HEK293 (cell line): Measurements from ENCODE around the gene TUBE1.

ENCODE experiments used
- CTCF ChIA-PET: fragments of 350-600 bp; formaldehyde crosslinking; extraction: SDS; loops from one replicate; lab custom pipeline; 2021; ENCODE audit warnings: antibody characterized with exemption; lab: Yijun Ruan, JAX
- POLR2A ChIA-PET: fragments of 300-600 bp; formaldehyde crosslinking; extraction: SDS; loops from one replicate; lab custom pipeline; 2020; ENCODE audit warnings: antibody characterized with exemption, inconsistent platforms; lab: Yijun Ruan, JAX
- H3K27ac ChIP-seq: fragments of 200-500 bp; sonication (Bioruptor generic); 2 replicates; pipeline ENCODE4 v1.5.1; 2014; ENCODE audit warnings: low read depth, low read length, control low read depth, inconsistent platforms; ENCODE audit errors: extremely low read depth
- H3K36me3 ChIP-seq, 2 experiments: fragments of 200-500 bp in 1 of 2; sonication (Bioruptor generic) in 1 of 2; 1 replicate in 1 of 2; 2 replicates in 1 of 2; pipeline ENCODE4 v1.5.1; 2014 to 2017; ENCODE audit warnings: inconsistent platforms in 2 of 2, low read length in 2 of 2; ENCODE audit not compliant: control insufficient read depth in 2 of 2, insufficient read depth in 1 of 2
- H3K4me1 ChIP-seq: fragments of 200-500 bp; sonication (Bioruptor generic); 2 replicates; pipeline ENCODE4 v1.5.1; 2014; ENCODE audit warnings: mild to moderate bottlenecking, low read length, inconsistent platforms; ENCODE audit not compliant: control insufficient read depth, insufficient read depth
- H3K4me3 ChIP-seq: 2 replicates; pipeline ENCODE4 v1.5.1; 2011; ENCODE audit warnings: low read depth, mild to moderate bottlenecking, control low read depth, low read length, moderate library complexity
- H3K9me3 ChIP-seq: fragments of 200-500 bp; sonication (Bioruptor generic); 2 replicates; pipeline ENCODE4 v1.5.1; 2014; ENCODE audit warnings: low read depth, low read length, inconsistent platforms; ENCODE audit not compliant: control insufficient read depth, insufficient read depth
- GFI1B ChIP-seq: fragments of 450-650 bp; formaldehyde crosslinking; IDR thresholded peaks from 2 replicates; pipeline ENCODE4 v1.5.1; 2016; ENCODE audit warnings: missing biosample characterization, missing genetic modification characterization
- INSM2 ChIP-seq: fragments of 450-650 bp; formaldehyde crosslinking; IDR thresholded peaks from 2 replicates; pipeline ENCODE4 v1.5.1; 2016; ENCODE audit warnings: missing biosample characterization, missing genetic modification characterization
- KLF17 ChIP-seq: fragments of 450-650 bp; formaldehyde crosslinking; IDR thresholded peaks from 2 replicates; pipeline ENCODE4 v1.5.1; 2016; ENCODE audit warnings: missing biosample characterization, missing genetic modification characterization
- KLF7 ChIP-seq: fragments of 450-650 bp; formaldehyde crosslinking; IDR thresholded peaks from 2 replicates; pipeline ENCODE4 v1.5.1; 2016; ENCODE audit warnings: missing biosample characterization, missing genetic modification characterization, borderline replicate concordance
- SCRT2 ChIP-seq: fragments of 450-650 bp; formaldehyde crosslinking; IDR thresholded peaks from 2 replicates; pipeline ENCODE4 v1.5.1; 2016; ENCODE audit warnings: missing biosample characterization, missing genetic modification characterization
- TSHZ1 ChIP-seq: fragments of 450-650 bp; formaldehyde crosslinking; IDR thresholded peaks from 2 replicates; pipeline ENCODE4 v1.5.1; 2016; ENCODE audit warnings: missing biosample characterization, missing genetic modification characterization, borderline replicate concordance
- YY1 ChIP-seq: fragments of 450-650 bp; formaldehyde crosslinking; IDR thresholded peaks from 2 replicates; pipeline ENCODE4 v1.5.1; 2018; ENCODE audit warnings: missing biosample characterization, missing genetic modification characterization
- ZBTB48 ChIP-seq: fragments of 450-650 bp; formaldehyde crosslinking; IDR thresholded peaks from 2 replicates; pipeline ENCODE4 v1.5.1; 2016; ENCODE audit warnings: missing biosample characterization, missing genetic modification characterization
- ZBTB49 ChIP-seq: fragments of 450-650 bp; formaldehyde crosslinking; IDR thresholded peaks from 2 replicates; pipeline ENCODE4 v1.5.1; 2016; ENCODE audit warnings: missing biosample characterization, missing genetic modification characterization, low read depth
- ZBTB7A ChIP-seq: fragments of 450-650 bp; formaldehyde crosslinking; IDR thresholded peaks from 2 replicates; pipeline ENCODE4 v1.5.1; 2016; ENCODE audit warnings: low read depth, missing biosample characterization, missing genetic modification characterization
- ZIC2 ChIP-seq: fragments of 450-650 bp; formaldehyde crosslinking; IDR thresholded peaks from 2 replicates; pipeline ENCODE4 v1.5.1; 2016; ENCODE audit warnings: missing biosample characterization, missing genetic modification characterization
- ZNF10 ChIP-seq: fragments of 450-650 bp; formaldehyde crosslinking; IDR thresholded peaks from 2 replicates; pipeline ENCODE4 v1.5.1; 2017; ENCODE audit warnings: missing biosample characterization, missing genetic modification characterization
- ZNF140 ChIP-seq: fragments of 450-650 bp; formaldehyde crosslinking; IDR thresholded peaks from 2 replicates; pipeline ENCODE4 v1.5.1; 2016; ENCODE audit warnings: missing biosample characterization, missing genetic modification characterization
- ZNF202 ChIP-seq: fragments of 450-650 bp; formaldehyde crosslinking; IDR thresholded peaks from 2 replicates; pipeline ENCODE4 v1.5.1; 2016; ENCODE audit warnings: missing biosample characterization, missing genetic modification characterization, borderline replicate concordance
- ZNF214 ChIP-seq: fragments of 450-650 bp; formaldehyde crosslinking; IDR thresholded peaks from 2 replicates; pipeline ENCODE4 v1.5.1; 2017; ENCODE audit warnings: missing biosample characterization, mild to moderate bottlenecking, missing genetic modification characterization, borderline replicate concordance
- ZNF223 ChIP-seq: fragments of 450-650 bp; formaldehyde crosslinking; IDR thresholded peaks from 2 replicates; pipeline ENCODE4 v1.5.1; 2016; ENCODE audit warnings: missing biosample characterization, missing genetic modification characterization
- ZNF324 ChIP-seq: fragments of 450-650 bp; formaldehyde crosslinking; IDR thresholded peaks from 2 replicates; pipeline ENCODE4 v1.5.1; 2016; ENCODE audit warnings: missing biosample characterization, missing genetic modification characterization
- ZNF341 ChIP-seq: fragments of 450-650 bp; formaldehyde crosslinking; IDR thresholded peaks from 2 replicates; pipeline ENCODE4; 2016; ENCODE audit warnings: low read depth, missing biosample characterization, missing genetic modification characterization
- ZNF426 ChIP-seq: fragments of 450-650 bp; formaldehyde crosslinking; IDR thresholded peaks from 2 replicates; pipeline ENCODE4 v1.5.1; 2017; ENCODE audit warnings: missing biosample characterization, missing genetic modification characterization, mild to moderate bottlenecking, inconsistent platforms, moderate library complexity
- ZNF473 ChIP-seq: fragments of 450-650 bp; formaldehyde crosslinking; IDR thresholded peaks from 2 replicates; pipeline ENCODE4 v1.5.1; 2017; ENCODE audit warnings: missing biosample characterization, missing genetic modification characterization
- ZNF549 ChIP-seq: fragments of 450-650 bp; IDR thresholded peaks from 2 replicates; pipeline ENCODE4 v1.5.1; 2018; ENCODE audit warnings: missing biosample characterization, missing genetic modification characterization, mild to moderate bottlenecking, inconsistent platforms, moderate library complexity
- ZNF555 ChIP-seq: fragments of 450-650 bp; formaldehyde crosslinking; conservative IDR thresholded peaks from 2 replicates; pipeline ENCODE4 v1.5.1; 2017; ENCODE audit warnings: missing biosample characterization, mild to moderate bottlenecking, missing genetic modification characterization, inconsistent platforms
- ZNF561 ChIP-seq: fragments of 450-650 bp; IDR thresholded peaks from 2 replicates; pipeline ENCODE4 v1.5.1; 2018; ENCODE audit warnings: missing biosample characterization, missing genetic modification characterization, borderline replicate concordance
- ZNF600 ChIP-seq: fragments of 450-650 bp; formaldehyde crosslinking; IDR thresholded peaks from 2 replicates; pipeline ENCODE4 v1.5.1; 2016; ENCODE audit warnings: missing biosample characterization, missing genetic modification characterization
- ZNF623 ChIP-seq: fragments of 450-650 bp; formaldehyde crosslinking; IDR thresholded peaks from 2 replicates; pipeline ENCODE4 v1.5.1; 2016; ENCODE audit warnings: missing biosample characterization, missing genetic modification characterization
- ZSCAN18 ChIP-seq: fragments of 450-650 bp; formaldehyde crosslinking; IDR thresholded peaks from 2 replicates; pipeline ENCODE4 v1.5.1; 2016; ENCODE audit warnings: missing biosample characterization, missing genetic modification characterization
- ZSCAN23 ChIP-seq: fragments of 450-650 bp; formaldehyde crosslinking; IDR thresholded peaks from 2 replicates; pipeline ENCODE4 v1.5.1; 2016; ENCODE audit warnings: missing biosample characterization, missing genetic modification characterization

Gene TUBE1

GRCh38 chr6:112022749-112023148 is 64.5 kb downstream of the TUBE1 start:
- ChIA-PET CTCF (interaction anchor here (0.6 to 1.1 kb wide), 2 partner anchors 312 to 1574 kb away, joined by 3 to 4 read pairs; no protein-coding TSS in a partner anchor), POLR2A (no interaction called here)
- Histone ChIP-seq H3K27ac (no peak overlapping the region), H3K9me3 (no peaks in the 10 kb centered on the region), H3K4me1 (peaks cover 11% of the 10 kb centered on the region), H3K36me3 (no peaks in the 10 kb centered on the region), H3K4me3 (no peak overlapping the region)
- TF ChIP-seq ZNF600 (no peak), ZNF555 (tag by site-specific recombination) (no peak), YY1 (no peak), ZNF10 (tag by site-specific recombination) (no peak), ZSCAN23 (no peak), ZNF202 (tag by site-specific recombination) (no peak), ZNF426 (tag by site-specific recombination) (no peak), TSHZ1 (tag by site-specific recombination) (no peak), KLF17 (tag by site-specific recombination) (no peak), KLF7 (tag by site-specific recombination) (no peak), ZIC2 (no peak), ZNF140 (tag by site-specific recombination) (no peak), ZBTB48 (no peak), ZNF561 (tag by site-specific recombination) (no peak), ZBTB7A (tag by site-specific recombination) (no peak), ZNF623 (no peak), ZBTB49 (no peak), ZNF214 (tag by site-specific recombination) (no peak), ZNF549 (no peak)

GRCh38 chr6:112021691-112022310 is 65.5 kb downstream of the TUBE1 start:
- Histone ChIP-seq H3K9me3 (no peaks in the 10 kb centered on the region), H3K36me3 (no peaks in the 10 kb centered on the region), H3K27ac (no peak overlapping the region), H3K4me3 (no peak overlapping the region), H3K4me1 (peaks cover 11% of the 10 kb centered on the region)
- CTCF ChIA-PET, result interaction anchor here (0.8 to 2.8 kb wide), 2 partner anchors 11 to 20 kb away, joined by 3 to 13 read pairs; no protein-coding TSS in a partner anchor
- POLR2A ChIA-PET, result interaction anchor here (0.6 kb wide), 1 partner anchor 303 kb away, joined by 4 read pairs; no protein-coding TSS in a partner anchor
- TF ChIP-seq ZNF324 (no peak), ZSCAN18 (tag by site-specific recombination) (no peak), ZNF341 (tag by site-specific recombination) (no peak), INSM2 (no peak), ZNF223 (no peak), SCRT2 (tag by site-specific recombination) (no peak), KLF7 (tag by site-specific recombination) (no peak), ZNF473 (tag by site-specific recombination) (no peak), GFI1B (tag by site-specific recombination) (no peak)
